Activated CD8-positive, alpha-beta memory T cell treated with anti-CD3 and anti-CD28 coated beads for 48 hours (primary cell): ENCODE results near the gene AMBRA1.
"Not testable (repeated sequence)": the region's sequence is repeated elsewhere in the genome, so short reads cannot be mapped to it uniquely, and the experiment has no call there.

Experiments
- DNase-seq, 3 experiments: peaks; one replicate each; pipeline ENCODE4 v3.0.0-alpha.2; 2020; ENCODE audit warnings: low read depth in 2 of 3, low spot score in 2 of 3

Gene AMBRA1

GRCh38 chr11:46372086-46372485 lies 221.7 kb downstream of the AMBRA1 start:
- DNase-seq: no peak

- DNase-seq: not testable (repeated sequence)
Measured at GRCh38 chr11:46371262-46371661, 222.6 kb downstream of the AMBRA1 start.

GRCh38 chr11:46370253-46370652 lies 223.6 kb downstream of the AMBRA1 start:
- DNase-seq: no peak

- DNase-seq: peak in 1 of 3 experiments; percentile 61
Measured at GRCh38 chr11:46369458-46370152, 224.2 kb downstream of the AMBRA1 start.

- no peak for DNase-seq
Measured at GRCh38 chr11:46367916-46368267, 225.9 kb downstream of the AMBRA1 start.

- DNase-seq: peak in 2 of 3 experiments; percentile 60 to 66
Measured at GRCh38 chr11:46367244-46367915, 226.4 kb downstream of the AMBRA1 start.

GRCh38 chr11:46366661-46367161 lies 227.1 kb downstream of the AMBRA1 start:
- no peak for DNase-seq

GRCh38 chr11:46366260-46366659 lies 227.6 kb downstream of the AMBRA1 start:
- DNase-seq: no peak

- no peak for DNase-seq
Measured at GRCh38 chr11:46364791-46365190, 229.0 kb downstream of the AMBRA1 start.

GRCh38 chr11:46364056-46364455 lies 229.8 kb downstream of the AMBRA1 start:
- DNase-seq: no peak

GRCh38 chr11:46363455-46364005 lies 230.3 kb downstream of the AMBRA1 start:
- no peak for DNase-seq

GRCh38 chr11:46363031-46363407 lies 230.8 kb downstream of the AMBRA1 start:
- DNase-seq: no peak

GRCh38 chr11:46362156-46363030 lies 231.4 kb downstream of the AMBRA1 start:
- no peak for DNase-seq

- DNase-seq: no peak
Measured at GRCh38 chr11:46361283-46362155, 232.3 kb downstream of the AMBRA1 start.

GRCh38 chr11:46360878-46361277 lies 232.9 kb downstream of the AMBRA1 start:
- DNase-seq: no peak

- no peak for DNase-seq
Measured at GRCh38 chr11:46359953-46360352, 233.9 kb downstream of the AMBRA1 start.

GRCh38 chr11:46357483-46357936 lies 236.3 kb downstream of the AMBRA1 start:
- no peak for DNase-seq

GRCh38 chr11:46356924-46357482 lies 236.8 kb downstream of the AMBRA1 start:
- DNase-seq: no peak

- no peak for DNase-seq
Measured at GRCh38 chr11:46353698-46354097, 240.1 kb downstream of the AMBRA1 start.
